Epithelial cell of umbilical artery (primary cell): Measurements from ENCODE around the gene FOXP2. TPM values are rescaled to one million over a fixed set of nuclear protein-coding genes. Genes with fewer than 3 reads are reported as not detected.

Experiments used
- total RNA-seq: library from RNA; depleted of rRNA; stranded (reverse); fragments of >200 nt; gene quantifications from 2 replicates; pipeline ENCODE4 v1.2.3, GENCODE V29; 2014

The FOXP2 gene
- total RNA-seq, result 0.61 and 0.65 TPM in 2 replicates

GRCh38 chr7:114414156-114415063 lies at the start of gene FOXP2:
Gene FOXP2, plus strand, starts transcription at chr7:114414815. Its CDS starts 11,697 bp downstream, at chr7:114426512.

